ENCODE data around the gene C4orf33. TPM values are rescaled to one million over a fixed set of nuclear protein-coding genes. Genes with fewer than 3 reads are reported as not detected.

Gene C4orf33
- total and polyA plus RNA-seq, 9 of the 15 experiments (the other 6 are each of a cell fraction or from before 2014, with no cell fraction given): 16.7 to 42.0 (median 27.5) TPM

DNA sequence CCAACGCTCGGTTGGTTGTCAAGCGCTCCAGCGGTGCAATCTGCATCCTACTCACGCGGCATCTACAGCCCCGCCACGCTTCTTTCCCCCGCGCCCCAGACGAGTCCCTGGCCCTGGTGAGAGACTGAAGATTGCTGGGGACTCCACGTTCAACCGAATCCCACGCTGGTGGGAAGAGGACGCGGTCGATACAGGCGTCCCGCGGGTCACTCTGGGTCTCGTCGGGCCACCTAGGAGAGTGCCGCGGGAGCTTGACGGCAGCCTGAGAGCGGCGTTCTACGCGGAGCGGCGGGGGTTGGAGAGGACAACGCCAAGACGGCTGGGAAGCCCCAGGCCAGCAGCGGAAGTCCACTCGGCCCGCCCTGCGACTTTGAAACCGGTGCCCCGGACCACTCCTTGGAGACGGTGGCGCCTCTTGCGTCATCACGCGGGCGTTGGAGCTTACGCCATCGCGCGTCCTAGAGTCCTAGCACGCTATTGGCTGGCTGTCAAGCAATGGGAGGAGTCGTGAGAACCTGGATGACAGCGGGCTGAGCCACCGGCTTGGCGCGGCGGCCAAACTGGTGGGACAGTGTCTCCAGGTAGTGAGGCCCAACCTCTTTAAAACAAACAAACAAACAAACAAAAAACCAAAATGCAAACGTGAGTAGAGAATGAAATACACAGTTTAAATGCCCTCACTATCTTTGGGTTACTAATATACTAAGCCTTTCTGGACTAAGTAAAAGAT is 2.6 kb upstream of the C4orf33 start, which contains the start of gene SCLT1 (continued):
- TF ChIP-seq, protein P1, sequence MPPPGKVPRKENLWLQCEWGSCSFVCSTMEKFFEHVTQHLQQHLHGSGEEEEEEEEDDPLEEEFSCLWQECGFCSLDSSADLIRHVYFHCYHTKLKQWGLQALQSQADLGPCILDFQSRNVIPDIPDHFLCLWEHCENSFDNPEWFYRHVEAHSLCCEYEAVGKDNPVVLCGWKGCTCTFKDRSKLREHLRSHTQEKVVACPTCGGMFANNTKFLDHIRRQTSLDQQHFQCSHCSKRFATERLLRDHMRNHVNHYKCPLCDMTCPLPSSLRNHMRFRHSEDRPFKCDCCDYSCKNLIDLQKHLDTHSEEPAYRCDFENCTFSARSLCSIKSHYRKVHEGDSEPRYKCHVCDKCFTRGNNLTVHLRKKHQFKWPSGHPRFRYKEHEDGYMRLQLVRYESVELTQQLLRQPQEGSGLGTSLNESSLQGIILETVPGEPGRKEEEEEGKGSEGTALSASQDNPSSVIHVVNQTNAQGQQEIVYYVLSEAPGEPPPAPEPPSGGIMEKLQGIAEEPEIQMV (tag; conservative IDR thresholded peaks at IDR 0.05; ENCODE audit: low read depth): no peak
- peak; percentile 16 for TF ChIP-seq PHF20 (IDR thresholded peaks at IDR 0.05; ENCODE audit: partially characterized antibody)
- TF ChIP-seq YBX1 (IDR thresholded peaks at IDR 0.05): no peak
- TF ChIP-seq SMARCA4 (IDR thresholded peaks at IDR 0.05): peak; percentile 19; the same call in 1 of the 2 replicates
- peak; percentile 90 for TF ChIP-seq L3MBTL2 (IDR thresholded peaks at IDR 0.05)
- TF ChIP-seq, protein P2, sequence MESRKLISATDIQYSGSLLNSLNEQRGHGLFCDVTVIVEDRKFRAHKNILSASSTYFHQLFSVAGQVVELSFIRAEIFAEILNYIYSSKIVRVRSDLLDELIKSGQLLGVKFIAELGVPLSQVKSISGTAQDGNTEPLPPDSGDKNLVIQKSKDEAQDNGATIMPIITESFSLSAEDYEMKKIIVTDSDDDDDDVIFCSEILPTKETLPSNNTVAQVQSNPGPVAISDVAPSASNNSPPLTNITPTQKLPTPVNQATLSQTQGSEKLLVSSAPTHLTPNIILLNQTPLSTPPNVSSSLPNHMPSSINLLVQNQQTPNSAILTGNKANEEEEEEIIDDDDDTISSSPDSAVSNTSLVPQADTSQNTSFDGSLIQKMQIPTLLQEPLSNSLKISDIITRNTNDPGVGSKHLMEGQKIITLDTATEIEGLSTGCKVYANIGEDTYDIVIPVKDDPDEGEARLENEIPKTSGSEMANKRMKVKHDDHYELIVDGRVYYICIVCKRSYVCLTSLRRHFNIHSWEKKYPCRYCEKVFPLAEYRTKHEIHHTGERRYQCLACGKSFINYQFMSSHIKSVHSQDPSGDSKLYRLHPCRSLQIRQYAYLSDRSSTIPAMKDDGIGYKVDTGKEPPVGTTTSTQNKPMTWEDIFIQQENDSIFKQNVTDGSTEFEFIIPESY (CRISPR knock-in tag; IDR thresholded peaks at IDR 0.05): peak; percentile 38; the same call in 1 of the 2 replicates
- TF ChIP-seq STAT5B (CRISPR knock-in tag; IDR thresholded peaks at IDR 0.05): no peak
- TF ChIP-seq ZNF589 (CRISPR knock-in tag; IDR thresholded peaks at IDR 0.05; ENCODE audit: low read depth): no peak
- TF ChIP-seq CBX5 (IDR thresholded peaks at IDR 0.05; ENCODE audit: borderline replicate concordance, low read depth): no peak
- TF ChIP-seq ZSCAN32 (CRISPR knock-in tag; IDR thresholded peaks at IDR 0.05): peak; percentile 61; the same call in 1 of the 2 replicates
- TF ChIP-seq ZNF280B (CRISPR knock-in tag; IDR thresholded peaks at IDR 0.05): no peak
- TF ChIP-seq ZNF232 (CRISPR knock-in tag; IDR thresholded peaks at IDR 0.05): 0 out of 2 replicates have a peak, but pooled peaks have one; percentile 38
- TF ChIP-seq FIP1L1 (IDR thresholded peaks at IDR 0.05; ENCODE audit: low read depth, low read length, poor library complexity, severe bottlenecking): peak; percentile 52
- TF ChIP-seq SMAD2 (IDR thresholded peaks at IDR 0.05; ENCODE audit: low read depth, low read length): no peak
- peak; percentile 95 for TF ChIP-seq POLR2A (conservative IDR thresholded peaks at IDR 0.05)
- peak; percentile 69 for TF ChIP-seq NFIC (IDR thresholded peaks at IDR 0.05)
- TF ChIP-seq FOS (IDR thresholded peaks at IDR 0.05; ENCODE audit: extremely low read depth, insufficient read length): peak; percentile 42
- TF ChIP-seq GTF2E2 (tag; IDR thresholded peaks at IDR 0.05): no peak
- no peak for TF ChIP-seq SMARCA5 (IDR thresholded peaks at IDR 0.05)
- TF ChIP-seq FOXA3 (CRISPR knock-in tag; conservative IDR thresholded peaks at IDR 0.05 in 1 of 2, IDR thresholded peaks at IDR 0.05 in 1 of 2): peak in 1 of 2 experiments; percentile 6; a peak in 1 of 4 replicates
- TF ChIP-seq XRCC5 (IDR thresholded peaks at IDR 0.05; ENCODE audit: low read depth, low read length): no peak
- no peak for TF ChIP-seq STAT6 (CRISPR knock-in tag; IDR thresholded peaks at IDR 0.05)

All from K562 (cell line).